BLaER1 (cell line): ENCODE measurements around the gene TPM2.
A peak's percentile ranks its signal among the peaks of the same experiment; 100 is the strongest.

Experiments used
- H3K27ac ChIP-seq: shearing (Covaris generic); formaldehyde crosslinking; 2 replicates; pipeline ENCODE4 v1.8.1; 2022
- H3K27me3 ChIP-seq: shearing (Covaris generic); formaldehyde crosslinking; 2 replicates; pipeline ENCODE4 v1.8.1; 2022
- H3K36me3 ChIP-seq: shearing (Covaris generic); formaldehyde crosslinking; 2 replicates; pipeline ENCODE4 v1.8.1; 2022
- H3K4me1 ChIP-seq: shearing (Covaris generic); formaldehyde crosslinking; 2 replicates; pipeline ENCODE4 v1.8.1; 2022
- H3K4me2 ChIP-seq: shearing (Covaris generic); formaldehyde crosslinking; 2 replicates; pipeline ENCODE4 v1.8.1; 2022
- H3K4me3 ChIP-seq: shearing (Covaris generic); formaldehyde crosslinking; 2 replicates; pipeline ENCODE4 v1.8.1; 2022
- H3K9ac ChIP-seq: shearing (Covaris generic); formaldehyde crosslinking; 2 replicates; pipeline ENCODE4 v1.8.1; 2022
- H3K9me3 ChIP-seq: shearing (Covaris generic); formaldehyde crosslinking; 2 replicates; pipeline ENCODE4 v1.8.1; 2022
- H4K20me1 ChIP-seq: shearing (Covaris generic); formaldehyde crosslinking; 2 replicates; pipeline ENCODE4 v1.8.1; 2022
- Cebpa-rat ChIP-seq: shearing (Covaris generic); IDR thresholded peaks from 2 replicates; pipeline ENCODE4 v1.8.1; 2022

Gene TPM2

DNA sequence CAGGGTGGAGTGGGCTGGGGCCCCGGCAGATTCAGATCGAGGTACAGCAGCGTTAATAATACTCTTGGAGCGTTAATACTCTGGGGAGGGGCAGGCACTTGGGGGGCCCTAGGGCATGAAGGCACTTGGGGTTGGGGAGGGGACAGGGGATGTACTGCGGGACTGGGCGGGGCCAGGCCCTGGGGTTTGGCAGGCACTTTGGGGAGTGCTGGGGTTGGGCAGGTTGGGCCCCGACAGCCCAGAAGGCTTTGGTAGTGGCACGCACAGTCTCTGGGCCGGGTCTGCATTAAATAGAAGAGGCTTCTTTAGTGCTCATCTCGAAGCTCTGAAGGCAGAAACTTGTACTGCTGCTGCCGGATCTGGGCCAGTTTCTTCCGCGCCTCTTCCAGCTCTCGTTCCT lies 7.8 kb upstream of the TPM2 start:
- Histone ChIP-seq H3K4me3 (no peak overlapping the region), H3K9ac (no peak overlapping the region), H3K36me3 (peaks cover 71% of the 10 kb centered on the region)

GRCh38 chr9:35696520-35697215 lies 6.9 kb upstream of the TPM2 start:
- Histone ChIP-seq H3K27ac (no peak overlapping the region), H3K4me3 (no peak overlapping the region), H3K9me3 (no peaks in the 10 kb centered on the region), H3K4me1 (no peaks in the 10 kb centered on the region; the same call in 1 of the 2 replicates), H3K4me2 (no peak overlapping the region), H4K20me1 (no peaks in the 10 kb centered on the region), H3K36me3 (peaks cover 63% of the 10 kb centered on the region), H3K27me3 (no peaks in the 10 kb centered on the region), H3K9ac (no peak overlapping the region)
- no peak for TF ChIP-seq Cebpa-rat

More for the DNA sequence above, 7.8 kb upstream of the TPM2 start:
- Histone ChIP-seq H4K20me1 (no peaks in the 10 kb centered on the region), H3K27ac (no peak overlapping the region), H3K9me3 (no peaks in the 10 kb centered on the region), H3K27me3 (no peaks in the 10 kb centered on the region), H3K4me1 (no peaks in the 10 kb centered on the region), H3K4me2 (no peak overlapping the region)
- TF ChIP-seq Cebpa-rat = no peak

GRCh38 chr9:35695943-35696401 lies 6.2 kb upstream of the TPM2 start:
- Histone ChIP-seq H3K9me3 (no peaks in the 10 kb centered on the region), H3K9ac (no peak overlapping the region), H3K27ac (no peak overlapping the region), H3K27me3 (no peaks in the 10 kb centered on the region), H3K4me1 (peaks cover 7% of the 10 kb centered on the region), H4K20me1 (no peaks in the 10 kb centered on the region), H3K4me2 (no peak overlapping the region), H3K36me3 (peaks cover 56% of the 10 kb centered on the region), H3K4me3 (no peak overlapping the region)
- TF ChIP-seq Cebpa-rat = no peak

- H3K9me3 ChIP-seq = no peaks in the 10 kb centered on the region
- TF ChIP-seq Cebpa-rat = no peak
- no peak overlapping the region; the same call in 1 of the 2 replicates for H3K9ac ChIP-seq
- H3K27ac ChIP-seq = peak overlapping the region; percentile 81
- H3K4me3 ChIP-seq = no peak overlapping the region
- peaks cover 42% of the 10 kb centered on the region for H3K4me1 ChIP-seq
- no peaks in the 10 kb centered on the region for H4K20me1 ChIP-seq
- H3K4me2 ChIP-seq = peak overlapping the region; percentile 93
- H3K36me3 ChIP-seq = peaks cover 14% of the 10 kb centered on the region
- H3K27me3 ChIP-seq = no peaks in the 10 kb centered on the region
Observed at GRCh38 chr9:35691757-35692301, 2.1 kb upstream of the TPM2 start.

GRCh38 chr9:35691334-35691650 lies 1.6 kb upstream of the TPM2 start:
- peaks cover 9% of the 10 kb centered on the region for H3K36me3 ChIP-seq
- H3K27me3 ChIP-seq = no peaks in the 10 kb centered on the region
- H3K9me3 ChIP-seq = no peaks in the 10 kb centered on the region
- H3K9ac ChIP-seq = peak overlapping the region; percentile 79
- peak overlapping the region; percentile 81 for H3K27ac ChIP-seq
- H3K4me1 ChIP-seq = peaks cover 47% of the 10 kb centered on the region
- H4K20me1 ChIP-seq = no peaks in the 10 kb centered on the region
- TF ChIP-seq Cebpa-rat = no peak
- H3K4me2 ChIP-seq = peak overlapping the region; percentile 93
- H3K4me3 ChIP-seq = peak overlapping the region; percentile 73

DNA sequence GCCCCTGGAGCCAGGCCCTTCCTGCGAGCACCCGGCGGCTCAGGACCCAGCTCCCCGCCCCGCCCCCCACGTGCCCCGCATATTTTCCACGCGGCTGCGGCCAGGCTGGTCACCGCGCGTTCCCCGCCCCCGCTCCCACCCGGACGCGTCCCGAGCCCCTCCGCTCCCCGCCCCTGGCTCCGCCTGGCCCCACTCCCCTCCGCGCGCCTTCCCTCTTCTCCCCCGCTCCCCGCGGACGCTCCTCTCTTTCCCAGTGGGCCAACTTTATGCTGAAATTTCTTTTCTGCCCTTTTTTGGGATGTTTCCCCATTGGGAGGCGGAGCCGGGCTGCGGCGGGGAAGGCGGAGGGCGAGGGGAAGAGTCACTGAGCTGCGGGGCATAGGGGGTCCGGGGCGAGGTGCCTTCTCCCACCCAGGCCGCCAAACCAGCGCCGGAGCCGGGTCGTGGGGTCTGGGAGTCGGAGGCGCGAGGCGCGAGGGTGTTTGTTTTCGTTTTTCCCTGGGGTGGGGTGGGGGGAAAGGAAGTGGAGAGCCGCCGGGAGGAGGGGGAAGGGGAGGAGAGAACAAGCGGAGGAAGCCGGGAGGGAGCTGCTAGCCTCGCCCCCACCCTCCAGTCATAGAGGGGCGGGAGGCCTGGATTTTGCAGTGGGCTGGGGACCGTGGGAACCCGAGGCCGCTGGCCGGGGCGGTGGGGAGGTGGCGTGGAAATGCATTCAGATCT lies 1.0 kb upstream of the TPM2 start:
- TF ChIP-seq Cebpa-rat = no peak
- Histone ChIP-seq H3K27ac (peak overlapping the region; percentile 81), H3K9me3 (no peaks in the 10 kb centered on the region), H3K27me3 (no peaks in the 10 kb centered on the region), H4K20me1 (no peaks in the 10 kb centered on the region), H3K36me3 (peaks cover 5% of the 10 kb centered on the region), H3K4me1 (peaks cover 48% of the 10 kb centered on the region), H3K4me2 (peak overlapping the region; percentile 93), H3K4me3 (peak overlapping the region; percentile 73), H3K9ac (peak overlapping the region; percentile 79)

GRCh38 chr9:35690294-35690613 lies 529 bp upstream of the TPM2 start:
- peaks cover 48% of the 10 kb centered on the region for H3K4me1 ChIP-seq
- H3K9ac ChIP-seq = peak overlapping the region; percentile 79
- peak overlapping the region; percentile 81 for H3K27ac ChIP-seq
- no peak for TF ChIP-seq Cebpa-rat
- no peaks in the 10 kb centered on the region for H4K20me1 ChIP-seq
- H3K9me3 ChIP-seq = no peaks in the 10 kb centered on the region
- H3K4me2 ChIP-seq = peak overlapping the region; percentile 93
- peak overlapping the region; percentile 73 for H3K4me3 ChIP-seq
- peaks cover 7% of the 10 kb centered on the region for H3K36me3 ChIP-seq
- H3K27me3 ChIP-seq = no peaks in the 10 kb centered on the region

DNA sequence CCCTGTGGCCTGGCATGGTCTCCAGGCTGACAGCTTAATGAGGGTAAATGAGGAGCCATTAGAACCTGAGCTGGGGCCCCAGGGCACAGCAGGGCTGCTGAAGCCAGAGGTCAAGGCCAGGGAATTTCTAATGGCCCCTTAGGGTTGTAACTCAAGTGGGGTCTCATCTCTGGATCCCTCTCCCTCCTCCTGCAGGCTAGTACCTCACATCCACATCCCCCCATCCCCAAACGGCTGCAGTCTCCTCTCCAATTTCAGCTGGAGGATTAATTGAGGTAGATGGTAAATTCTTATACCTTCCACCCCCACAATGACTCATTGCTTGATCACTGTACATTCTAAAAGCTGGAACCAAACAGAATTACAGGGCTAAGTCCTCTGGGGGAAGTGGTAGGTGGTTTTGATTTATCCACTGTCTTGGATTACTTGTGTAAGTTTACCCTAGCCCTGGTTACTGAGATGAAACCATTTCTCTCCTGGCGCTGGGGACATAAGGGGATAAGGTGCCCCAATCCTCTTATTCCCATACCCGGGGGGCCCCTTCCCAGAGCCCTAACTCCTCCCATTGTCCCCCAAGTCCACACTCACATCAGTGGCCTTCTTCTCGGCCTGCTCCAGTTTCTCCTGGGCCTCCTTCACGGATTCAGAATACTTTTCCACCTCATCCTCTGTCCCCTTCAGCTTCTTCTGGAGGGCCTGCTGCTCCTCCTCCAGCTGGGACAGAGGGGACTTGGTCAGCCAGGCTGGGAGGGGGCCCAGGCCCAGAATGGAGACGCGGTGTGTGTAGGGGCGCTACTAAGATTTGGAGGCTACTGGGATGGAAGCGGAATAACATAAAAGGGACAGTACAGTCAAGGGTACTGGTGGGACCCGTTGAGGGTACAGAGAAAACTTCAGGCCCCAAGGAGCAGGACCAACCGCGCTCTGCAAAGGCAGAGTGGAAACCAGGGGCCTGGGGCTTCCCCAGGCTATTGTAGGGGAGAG lies 875 bp downstream of the TPM2 start:
- H3K4me1 ChIP-seq = peaks cover 48% of the 10 kb centered on the region
- peak overlapping the region; percentile 79 for H3K9ac ChIP-seq
- H3K9me3 ChIP-seq = no peaks in the 10 kb centered on the region
- peaks cover 21% of the 10 kb centered on the region for H3K36me3 ChIP-seq
- TF ChIP-seq Cebpa-rat = no peak
- H3K27ac ChIP-seq = peak overlapping the region; percentile 81
- H3K4me2 ChIP-seq = peak overlapping the region; percentile 93
- H4K20me1 ChIP-seq = no peaks in the 10 kb centered on the region
- H3K4me3 ChIP-seq = peak overlapping the region; percentile 73
- no peaks in the 10 kb centered on the region for H3K27me3 ChIP-seq

DNA sequence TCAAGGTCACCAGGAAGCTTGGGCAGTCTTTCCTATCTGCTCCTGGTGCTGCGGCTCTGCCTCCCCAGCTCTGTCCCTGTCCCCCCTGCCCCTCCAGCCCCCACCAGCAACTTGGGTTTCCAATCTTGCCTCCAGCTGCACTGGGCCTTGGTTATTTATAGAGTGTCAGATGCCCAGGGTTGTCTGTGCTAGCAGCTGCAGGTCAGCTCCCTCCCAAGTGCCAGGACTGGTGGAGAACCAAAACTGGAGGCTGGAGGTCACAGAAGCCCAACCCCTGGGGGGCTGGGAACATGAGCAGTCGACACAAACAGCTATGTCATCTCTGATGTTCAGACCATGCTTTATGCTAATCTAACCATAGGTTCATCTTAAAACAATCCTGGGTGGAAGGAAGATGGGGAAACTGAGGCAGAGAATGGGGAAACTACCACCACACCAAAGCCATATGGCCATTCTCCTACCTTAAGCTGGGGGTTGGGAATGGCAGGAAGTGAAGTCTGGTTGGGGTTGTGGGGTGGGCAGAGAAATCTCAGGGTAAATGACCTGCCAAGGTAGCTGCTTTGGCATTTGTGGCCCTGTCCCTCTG lies 1.7 kb downstream of the TPM2 start:
- Histone ChIP-seq H3K27me3 (no peaks in the 10 kb centered on the region), H3K27ac (peak overlapping the region; percentile 81; the same call in 1 of the 2 replicates), H3K9ac (peak overlapping the region; percentile 79; the same call in 1 of the 2 replicates), H3K4me3 (no peak overlapping the region), H3K9me3 (no peaks in the 10 kb centered on the region), H4K20me1 (no peaks in the 10 kb centered on the region), H3K4me2 (peak overlapping the region; percentile 93), H3K36me3 (peaks cover 29% of the 10 kb centered on the region), H3K4me1 (peaks cover 48% of the 10 kb centered on the region)
- TF ChIP-seq Cebpa-rat = no peak
